SK-N-SH treated with all-trans-retinoic acid at 6 μM for 48 hours (cell line): ENCODE measurements around the gene CPAMD8.

Source experiments
- ATAC-seq: fragments of 200-7000 bp; cut with Tn5 transposase; 3 replicates; pipeline ENCODE4 v1.9.1; 2020; ENCODE audit warnings: mild to moderate bottlenecking, moderate library complexity
- ARNTL ChIP-seq: fragments of 450-650 bp; formaldehyde crosslinking; IDR thresholded peaks from 2 replicates; pipeline ENCODE4 v1.5.0; 2020; ENCODE audit warnings: low read depth, mild to moderate bottlenecking, moderate library complexity, borderline replicate concordance
- BACH2 ChIP-seq: fragments of 250-450 bp; sonication (Bioruptor Pico); IDR thresholded peaks from 2 replicates; pipeline ENCODE4 v1.9.0; 2021; ENCODE audit warnings: mild to moderate bottlenecking, borderline replicate concordance
- CREB5 ChIP-seq: fragments of 250-450 bp; sonication (Bioruptor Pico); IDR thresholded peaks from 2 replicates; pipeline ENCODE4 v1.5.1; 2020; ENCODE audit warnings: low read depth, mild to moderate bottlenecking, moderate library complexity
- CSDC2 ChIP-seq: fragments of 250-450 bp; sonication (Bioruptor Pico); IDR thresholded peaks from 2 replicates; pipeline ENCODE4 v1.5.0; 2020; ENCODE audit warnings: mild to moderate bottlenecking, moderate library complexity
- CSRNP3 ChIP-seq: fragments of 250-450 bp; sonication (Bioruptor Pico); IDR thresholded peaks from 2 replicates; pipeline ENCODE4 v1.5.1; 2021; ENCODE audit warnings: mild to moderate bottlenecking, moderate library complexity
- ESRRG ChIP-seq: fragments of 250-450 bp; sonication (Bioruptor Pico); IDR thresholded peaks from 2 replicates; pipeline ENCODE4 v1.6.1; 2021; ENCODE audit warnings: mild to moderate bottlenecking
- GLIS3 ChIP-seq: fragments of 250-450 bp; sonication (Bioruptor Pico); IDR thresholded peaks from 2 replicates; pipeline ENCODE4 v1.5.0; 2020; ENCODE audit warnings: mild to moderate bottlenecking, moderate library complexity
- ISL1 ChIP-seq: fragments of 250-450 bp; sonication (Bioruptor Pico); IDR thresholded peaks from 2 replicates; pipeline ENCODE4 v2.1.2; 2022; ENCODE audit warnings: mild to moderate bottlenecking, moderate library complexity
- OSR1 ChIP-seq: fragments of 250-450 bp; sonication (Bioruptor Pico); IDR thresholded peaks from 2 replicates; pipeline ENCODE4 v1.8.0; 2022; ENCODE audit warnings: moderate library complexity, mild to moderate bottlenecking, inconsistent platforms
- PATZ1 ChIP-seq: fragments of 250-450 bp; sonication (Bioruptor Pico); IDR thresholded peaks from 2 replicates; pipeline ENCODE4 v1.8.0; 2020; ENCODE audit warnings: mild to moderate bottlenecking, moderate library complexity, borderline replicate concordance
- POU6F1 ChIP-seq: fragments of 250-450 bp; sonication (Bioruptor Pico); IDR thresholded peaks from 2 replicates; pipeline ENCODE4 v1.8.0; 2021; ENCODE audit warnings: low read depth, mild to moderate bottlenecking, moderate library complexity, borderline replicate concordance
- PPARA ChIP-seq: fragments of 250-450 bp; sonication (Bioruptor Pico); IDR thresholded peaks from 2 replicates; pipeline ENCODE4 v1.5.0; 2020; ENCODE audit warnings: mild to moderate bottlenecking, borderline replicate concordance
- RARB ChIP-seq: fragments of 250-450 bp; sonication (Bioruptor Pico); IDR thresholded peaks from 2 replicates; pipeline ENCODE4 v1.8.0; 2021; ENCODE audit warnings: mild to moderate bottlenecking, moderate library complexity
- SNAI2 ChIP-seq: fragments of 250-450 bp; sonication (Bioruptor Pico); IDR thresholded peaks from 2 replicates; pipeline ENCODE4 v1.5.0; 2020; ENCODE audit warnings: mild to moderate bottlenecking, moderate library complexity
- TOX ChIP-seq: fragments of 250-450 bp; sonication (Bioruptor Pico); IDR thresholded peaks from 2 replicates; pipeline ENCODE4 v1.8.0; 2021; ENCODE audit warnings: mild to moderate bottlenecking, moderate library complexity, borderline replicate concordance
- ZC3H10 ChIP-seq: fragments of 250-450 bp; sonication (Bioruptor Pico); IDR thresholded peaks from 2 replicates; pipeline ENCODE4 v1.5.1; 2021; ENCODE audit warnings: mild to moderate bottlenecking, moderate library complexity
- ZFP3 ChIP-seq: fragments of 250-450 bp; sonication (Bioruptor Pico); IDR thresholded peaks from 2 replicates; pipeline ENCODE4 v1.5.0; 2020; ENCODE audit warnings: mild to moderate bottlenecking, moderate library complexity
- ZFP30 ChIP-seq: fragments of 450-650 bp; formaldehyde crosslinking; IDR thresholded peaks from 2 replicates; pipeline ENCODE4 v1.5.0; 2022; ENCODE audit warnings: mild to moderate bottlenecking, moderate library complexity
- ZNF565 ChIP-seq: fragments of 450-650 bp; formaldehyde crosslinking; conservative IDR thresholded peaks from 2 replicates; pipeline ENCODE4 v1.5.0; 2020; ENCODE audit warnings: low read depth, mild to moderate bottlenecking, moderate library complexity
- ZNF70 ChIP-seq: fragments of 450-650 bp; formaldehyde crosslinking; IDR thresholded peaks from 2 replicates; pipeline ENCODE4 v1.5.0; 2020; ENCODE audit warnings: mild to moderate bottlenecking, moderate library complexity
- ZNF8 ChIP-seq: fragments of 450-650 bp; formaldehyde crosslinking; IDR thresholded peaks from 2 replicates; pipeline ENCODE4 v1.5.0; 2020; ENCODE audit warnings: mild to moderate bottlenecking, moderate library complexity

CPAMD8 gene

GRCh38 chr19:16885166-16885565, 141.4 kb downstream of the CPAMD8 start:
- ATAC-seq = no peak
- TF ChIP-seq POU6F1 (CRISPR knock-in tag) (no peak), OSR1 (CRISPR knock-in tag) (no peak), ARNTL (no peak)

GRCh38 chr19:16883522-16883921, 143.1 kb downstream of the CPAMD8 start:
- ATAC-seq = no peak
- TF ChIP-seq ESRRG (CRISPR knock-in tag) (no peak), SNAI2 (no peak), GLIS3 (CRISPR knock-in tag) (no peak), ZC3H10 (CRISPR knock-in tag) (no peak), ZFP30 (CRISPR knock-in tag) (no peak), ARNTL (no peak), OSR1 (CRISPR knock-in tag) (no peak), TOX (no peak), BACH2 (CRISPR knock-in tag) (no peak), ZFP3 (CRISPR knock-in tag) (no peak), CREB5 (CRISPR knock-in tag) (no peak), PATZ1 (no peak), ZNF70 (CRISPR knock-in tag) (no peak), CSRNP3 (CRISPR knock-in tag) (no peak), RARB (CRISPR knock-in tag) (no peak), CSDC2 (CRISPR knock-in tag) (no peak)

- TF ChIP-seq CSRNP3 (CRISPR knock-in tag) = no peak
- TF ChIP-seq ISL1 (CRISPR knock-in tag) = no peak
- TF ChIP-seq ZNF565 (CRISPR knock-in tag) = no peak
- TF ChIP-seq ZNF8 = no peak
- TF ChIP-seq ARNTL = no peak
- no peak for TF ChIP-seq PPARA (CRISPR knock-in tag)
- TF ChIP-seq SNAI2 = no peak
- no peak for TF ChIP-seq GLIS3 (CRISPR knock-in tag)
- no peak for TF ChIP-seq RARB (CRISPR knock-in tag)
- TF ChIP-seq ZC3H10 (CRISPR knock-in tag) = no peak
- no peak for TF ChIP-seq PATZ1
- TF ChIP-seq ZFP3 (CRISPR knock-in tag) = no peak
- no peak for TF ChIP-seq OSR1 (CRISPR knock-in tag)
- TF ChIP-seq ZFP30 (CRISPR knock-in tag) = no peak
Observed at GRCh38 chr19:16882146-16882545, 144.5 kb downstream of the CPAMD8 start.

More at GRCh38 chr19:16882146-16882545, 144.5 kb downstream of the CPAMD8 start:
- ATAC-seq = no peak
